ENCODE data around the gene GLIS1.

Gene GLIS1

GRCh38 chr1:53644909-53645689 is 93.9 kb downstream of the GLIS1 start:
- H3K4me3 ChIP-seq (ENCODE audit: low read length): no peak overlapping the region
- DNase-seq (ENCODE audit: low read depth, low spot score): no peak

GRCh38 chr1:53644496-53644895 is 94.5 kb downstream of the GLIS1 start:
- no peak for DNase-seq (ENCODE audit: low read depth, low spot score)
- no peak overlapping the region for H3K4me3 ChIP-seq (ENCODE audit: low read length)

DNA sequence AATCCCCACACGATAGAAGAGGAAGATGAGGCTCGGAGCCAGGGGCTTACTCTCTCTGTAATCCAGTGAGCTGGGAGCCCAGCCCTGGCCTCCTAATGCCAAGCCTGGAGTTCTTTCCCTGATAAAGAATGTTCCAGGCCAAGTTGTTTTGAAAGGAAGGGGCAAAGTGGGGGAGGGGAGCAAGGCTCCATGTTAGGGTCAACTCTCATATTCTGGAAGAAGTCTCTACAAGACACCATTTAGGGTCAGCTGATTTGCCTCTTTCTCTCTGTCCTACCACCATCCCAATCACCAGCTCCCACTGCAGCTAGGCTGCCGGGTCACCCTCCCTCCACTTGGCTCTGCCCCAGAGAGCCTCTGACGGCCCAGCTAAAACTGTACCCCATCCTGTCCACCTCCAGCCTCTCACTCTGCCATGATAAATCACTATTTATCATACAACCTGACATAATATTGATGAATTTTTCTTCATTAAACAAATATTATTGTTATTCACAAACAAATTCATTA is 95.0 kb downstream of the GLIS1 start:
- no peak for DNase-seq (ENCODE audit: low read depth, low spot score)
- H3K4me3 ChIP-seq (ENCODE audit: low read length): no peak overlapping the region

DNA sequence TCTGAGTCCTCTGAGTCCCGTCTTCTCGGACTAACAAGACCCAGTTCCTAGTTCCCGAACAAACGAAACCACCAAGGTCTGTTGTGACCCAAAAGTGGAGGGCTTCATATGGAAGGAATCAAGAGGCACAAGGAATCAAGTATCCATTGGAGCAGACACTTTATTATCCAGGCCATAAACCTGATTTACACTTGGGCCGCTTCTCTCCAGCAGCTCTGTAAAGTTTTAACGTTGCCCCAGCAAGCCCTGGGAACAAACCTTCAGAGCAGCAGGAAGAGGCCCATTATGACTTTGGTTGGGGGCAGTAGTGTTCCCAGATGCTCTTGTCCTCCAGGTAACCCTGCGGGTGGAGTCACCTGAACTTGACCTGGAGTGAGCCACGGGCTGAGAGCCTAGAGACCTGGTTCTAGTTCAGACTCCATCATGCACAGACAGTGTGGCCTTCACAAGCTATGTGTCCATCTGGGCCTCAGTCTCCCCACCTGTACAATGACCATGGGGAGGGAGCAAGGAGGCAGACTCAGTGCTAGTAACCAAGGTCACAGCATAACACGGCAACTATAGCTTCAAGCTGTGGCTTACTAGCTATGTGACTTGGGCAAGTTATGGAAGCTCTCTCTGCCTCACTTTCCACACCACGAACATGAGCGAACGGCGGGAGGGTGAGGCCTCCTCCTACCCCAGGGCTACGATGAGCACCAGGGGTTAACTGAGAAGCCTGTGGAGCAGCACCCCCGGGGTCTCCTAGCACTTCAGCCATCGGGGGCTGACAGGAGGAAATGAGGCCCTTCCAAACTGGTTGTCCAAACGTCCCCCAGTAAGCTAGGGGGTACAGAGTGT is 95.7 kb downstream of the GLIS1 start:
- DNase-seq (ENCODE audit: low read depth, low spot score): no peak
- no peak overlapping the region for H3K4me3 ChIP-seq (ENCODE audit: low read length)

- no peak overlapping the region for H3K4me3 ChIP-seq (ENCODE audit: low read length)
- DNase-seq (ENCODE audit: low read depth, low spot score): no peak
Measured at GRCh38 chr1:53642607-53643006, 96.4 kb downstream of the GLIS1 start.

- H3K4me3 ChIP-seq (ENCODE audit: low read length): no peak overlapping the region
- no peak for DNase-seq (ENCODE audit: low read depth, low spot score)
Measured at GRCh38 chr1:53642215-53642555, 96.8 kb downstream of the GLIS1 start.

DNA sequence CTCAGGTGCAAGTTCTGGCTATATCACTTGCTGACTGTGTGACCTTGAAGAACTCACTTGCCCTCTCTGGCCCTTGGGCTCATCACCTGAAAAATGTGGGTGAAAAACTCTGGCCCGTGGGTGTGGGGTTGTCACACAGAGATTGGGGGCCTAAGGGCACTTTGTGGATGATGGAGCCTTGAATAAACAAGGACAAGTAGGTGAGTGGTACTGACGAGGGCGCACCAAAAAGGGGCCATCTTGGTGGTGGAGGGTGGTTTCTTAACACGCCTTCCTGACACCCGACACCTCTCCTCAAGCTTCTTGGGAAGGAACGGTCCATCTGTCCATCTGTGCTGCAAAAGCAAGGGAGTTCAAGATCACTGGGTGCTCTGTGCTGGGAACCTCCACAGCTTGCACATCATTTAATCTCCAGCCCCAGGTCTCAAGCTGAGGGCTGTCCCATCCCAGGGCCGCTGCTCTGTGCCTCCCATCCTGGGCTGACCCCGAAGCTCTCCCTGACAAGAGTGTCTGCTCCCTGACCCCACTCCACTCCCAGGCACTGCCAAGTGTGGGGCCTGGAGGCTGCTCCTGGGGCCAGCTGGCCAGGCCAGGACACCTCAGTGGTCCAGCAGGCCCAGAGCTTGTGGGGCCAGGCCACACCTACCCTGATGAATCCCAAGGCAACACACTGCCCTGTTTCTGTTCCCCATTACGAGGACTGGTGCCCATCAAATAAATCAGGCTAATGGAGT is 97.3 kb downstream of the GLIS1 start:
- DNase-seq (ENCODE audit: low read depth, low spot score): no peak
- H3K4me3 ChIP-seq (ENCODE audit: low read length): no peak overlapping the region

GRCh38 chr1:53640701-53641075 is 98.3 kb downstream of the GLIS1 start:
- no peak for DNase-seq (ENCODE audit: low read depth, low spot score)
- H3K4me3 ChIP-seq (ENCODE audit: low read length): no peak overlapping the region

DNA sequence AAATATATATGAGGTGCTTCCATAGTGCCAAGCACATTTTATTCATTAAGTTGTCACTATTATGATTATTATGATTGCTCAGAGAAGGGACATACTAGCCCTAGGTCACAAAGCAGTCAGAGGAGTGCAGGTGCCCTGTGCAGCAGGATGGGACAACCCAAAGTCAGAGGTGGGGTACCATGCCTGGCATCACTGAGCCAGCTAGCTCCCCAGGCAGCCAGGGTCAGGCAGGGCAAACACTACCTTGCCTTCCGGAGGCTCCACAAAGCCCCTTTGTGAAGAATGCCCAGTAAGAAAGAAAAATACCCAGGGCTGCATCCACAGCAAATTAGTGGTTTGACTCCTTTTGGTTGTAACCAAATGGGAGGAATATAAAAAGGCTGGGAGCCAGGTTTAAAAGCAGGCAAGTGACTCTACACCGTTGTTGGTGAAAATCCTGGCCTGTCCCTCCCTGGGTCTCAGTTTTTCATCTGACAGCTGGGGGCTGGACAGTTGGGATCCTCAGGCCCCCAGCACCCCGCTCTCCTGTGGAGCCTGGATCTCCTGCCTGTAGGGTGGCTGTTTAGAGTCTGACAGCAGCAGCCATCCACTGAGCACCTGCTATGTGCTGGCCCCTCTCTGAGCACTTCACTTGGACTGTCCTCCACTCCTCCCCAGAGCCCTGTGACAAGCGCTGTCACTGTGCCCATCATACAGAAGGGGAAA is 98.8 kb downstream of the GLIS1 start:
- H3K4me3 ChIP-seq (ENCODE audit: low read length): no peak overlapping the region

GRCh38 chr1:53639251-53639763 is 99.7 kb downstream of the GLIS1 start:
- no peak overlapping the region for H3K4me3 ChIP-seq (ENCODE audit: low read length)
- DNase-seq (ENCODE audit: low read depth, low spot score): no peak

More for the DNA sequence above, 98.8 kb downstream of the GLIS1 start:
- DNase-seq (ENCODE audit: low read depth, low spot score): no peak

GRCh38 chr1:53638360-53639035 is 100.5 kb downstream of the GLIS1 start:
- H3K4me3 ChIP-seq (ENCODE audit: low read length): no peak overlapping the region
- no peak for DNase-seq (ENCODE audit: low read depth, low spot score)

DNA sequence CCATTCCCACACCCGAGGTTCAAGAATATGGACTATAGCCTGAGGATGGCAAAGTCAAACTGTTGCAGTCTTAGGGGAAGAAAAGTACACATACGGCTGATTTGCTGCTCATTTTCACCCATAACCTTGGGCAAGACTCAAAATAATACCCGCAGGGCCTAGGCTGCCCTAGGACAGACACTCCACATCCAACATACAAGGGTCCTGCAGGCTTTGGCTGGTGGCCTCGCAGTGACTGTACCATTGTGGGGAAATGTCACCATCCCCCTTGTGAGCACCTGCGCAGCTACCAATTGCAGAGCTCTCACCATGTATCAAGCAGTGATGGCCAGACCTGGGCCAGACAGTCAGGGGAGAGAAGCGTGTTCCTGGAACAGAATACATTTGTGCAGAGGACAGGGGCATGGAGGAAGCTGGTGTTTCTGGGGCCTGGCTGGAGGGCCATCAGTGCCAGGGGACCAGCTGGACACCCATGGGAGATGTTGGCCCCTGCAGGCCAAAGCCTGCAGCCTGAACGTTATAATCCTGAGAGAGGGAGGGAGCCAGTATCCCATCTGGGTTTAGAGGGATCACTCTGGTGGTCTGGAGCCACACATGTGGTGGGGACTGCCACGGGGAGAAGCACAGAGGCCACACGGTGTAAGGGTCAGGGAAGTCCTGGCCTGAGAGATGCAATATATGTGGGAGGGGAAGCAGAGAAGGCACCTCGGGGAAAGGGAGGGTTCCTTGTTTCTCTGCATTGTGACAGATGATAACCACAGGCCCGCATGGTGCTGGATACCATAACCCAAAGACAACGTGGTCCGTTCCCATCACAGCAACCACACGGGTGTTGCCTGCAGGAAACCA is 101.2 kb downstream of the GLIS1 start:
- DNase-seq (ENCODE audit: low read depth, low spot score): no peak
- no peak overlapping the region for H3K4me3 ChIP-seq (ENCODE audit: low read length)

DNA sequence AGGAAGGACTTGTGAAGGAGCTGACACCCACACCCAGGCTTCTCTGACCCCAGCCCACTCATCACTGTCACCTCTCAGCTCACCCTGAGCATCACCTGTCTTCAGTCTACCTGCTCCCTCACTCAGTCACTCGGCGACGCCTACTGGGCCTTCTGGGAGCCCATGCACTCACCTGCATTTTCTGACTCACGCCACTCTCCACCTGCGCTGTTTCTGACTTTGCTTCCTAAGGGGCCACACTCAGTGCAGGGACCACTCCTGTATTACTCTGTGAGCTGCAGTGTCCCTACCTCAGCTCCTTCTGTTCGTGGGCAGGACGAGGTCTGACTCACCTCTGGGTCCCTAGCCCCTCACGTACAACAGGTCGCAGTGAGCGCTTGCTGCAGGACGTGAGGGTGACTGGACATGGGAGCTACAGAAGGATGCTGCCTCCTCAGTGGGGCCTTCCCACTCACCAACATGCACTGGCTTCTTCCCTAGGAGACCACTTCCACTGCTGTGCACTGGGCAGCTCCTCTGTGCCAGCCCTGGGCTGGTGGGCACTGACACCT is 102.3 kb downstream of the GLIS1 start:
- H3K4me3 ChIP-seq (ENCODE audit: low read length): no peak overlapping the region
- DNase-seq (ENCODE audit: low read depth, low spot score): no peak

- no peak for DNase-seq (ENCODE audit: low read depth, low spot score)
- H3K4me3 ChIP-seq (ENCODE audit: low read length): no peak overlapping the region
Measured at GRCh38 chr1:53634571-53634979, 104.4 kb downstream of the GLIS1 start.

DNA sequence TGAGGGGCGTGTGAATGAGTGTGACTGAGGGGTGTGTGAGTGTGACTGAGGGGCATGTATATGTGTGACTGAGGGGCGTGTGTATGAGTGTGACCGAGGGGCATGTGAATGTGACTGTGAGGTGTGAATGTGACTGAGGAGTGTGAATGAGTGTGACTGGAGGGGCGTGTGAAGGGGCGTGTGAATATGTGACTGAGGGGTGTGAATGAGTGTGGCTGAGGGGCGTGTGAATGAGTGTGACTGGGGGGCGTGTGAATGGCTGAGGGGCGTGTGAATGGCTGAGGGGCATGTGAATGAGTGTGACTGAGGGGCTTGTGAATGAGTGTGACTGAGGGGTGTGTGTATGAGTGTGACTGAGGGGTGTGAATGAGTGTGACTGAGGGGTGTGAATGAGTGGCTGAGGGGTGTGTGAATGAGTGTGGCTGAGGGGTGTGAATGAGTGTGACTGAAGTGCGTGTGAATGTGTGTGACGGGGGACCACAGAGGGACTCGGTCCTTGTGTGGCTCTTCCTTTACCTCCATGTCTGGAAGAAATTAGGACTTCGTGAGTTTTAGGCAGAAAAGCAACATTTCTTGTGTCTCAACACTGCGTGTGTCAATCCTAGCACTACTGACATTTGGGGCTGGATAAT is 105.8 kb downstream of the GLIS1 start:
- H3K4me3 ChIP-seq (ENCODE audit: low read length): no peak overlapping the region

GRCh38 chr1:53631622-53632310 is 107.2 kb downstream of the GLIS1 start:
- no peak for DNase-seq (ENCODE audit: low read depth, low spot score)
- no peak overlapping the region for H3K4me3 ChIP-seq (ENCODE audit: low read length)

More for the DNA sequence above, 105.8 kb downstream of the GLIS1 start:
- DNase-seq (ENCODE audit: low read depth, low spot score): no peak

Measured in Jurkat, Clone E6-1 (cell line).